Testis (tissue), 3 donors: Measurements from ENCODE around the gene ARF6. TPM values are rescaled to one million over a fixed set of nuclear protein-coding genes. Genes with fewer than 3 reads are reported as not detected.

ENCODE experiments used
- DNase-seq: peaks from one replicate; pipeline ENCODE4 v3.0.0-alpha.2; 2019
- H3K27ac ChIP-seq, 2 donors: fragments of 200-600 bp; sonication (generic); one replicate each; pipeline ENCODE4 v1.5.1; 2019
- H3K27me3 ChIP-seq: fragments of 200-600 bp; sonication (generic); one replicate; pipeline ENCODE4 v1.5.1; 2019
- H3K36me3 ChIP-seq: fragments of 200-600 bp; sonication (generic); one replicate; pipeline ENCODE4 v1.5.1; 2017; ENCODE audit warnings: low read depth; ENCODE audit errors: missing control alignments
- H3K4me1 ChIP-seq: fragments of 200-600 bp; sonication (generic); one replicate; pipeline ENCODE4 v1.5.1; 2019
- H3K4me3 ChIP-seq, 2 donors: fragments of 200-600 bp; sonication (generic); one replicate each; pipeline ENCODE4 v1.5.1; 2017 to 2019
- H3K9me3 ChIP-seq: fragments of 200-600 bp; sonication (generic); one replicate; pipeline ENCODE4 v1.5.1; 2017
- CTCF ChIP-seq, 3 experiments: fragments of 450-650 bp in 2 of 3; fragments of 200-600 bp in 1 of 3; sonication (generic) in 1 of 3; IDR thresholded peaks; one replicate each; pipeline ENCODE4 v1.5.1; 2016 to 2019; ENCODE audit warnings: antibody characterized with exemption in 3 of 3, mild to moderate bottlenecking in 2 of 3, moderate library complexity in 1 of 3
- POLR2A ChIP-seq: fragments of 450-650 bp; IDR thresholded peaks from one replicate; pipeline ENCODE4 v1.6.1; 2017; ENCODE audit warnings: antibody characterized with exemption, mild to moderate bottlenecking, moderate library complexity
- WGBS, 2 donors: methylation state at CpG; one replicate each; pipeline ENCODE4 v1.1.5; 2018; 5-methylcytosine and 5-hydroxymethylcytosine counted together
- intact Hi-C: fragments of 100-400 bp; cut with DNase I; formaldehyde crosslinking; loops from one replicate; pipeline ENCODE4 v1.15.1; 2023; ENCODE audit warnings: low total_unique reads
- polyA plus RNA-seq: library from polyadenylated mRNA; stranded (reverse); fragments of 350-450 nt; fragmentation: Illumina TruSeq; extraction: RNeasy Lipid Tissue Mini Kit (QIAGEN cat#74804); gene quantifications from one replicate; pipeline ENCODE4 v1.2.3, GENCODE V29; 2014; ENCODE audit warnings: low read depth, low replicate concordance; ENCODE audit not compliant: insufficient read depth
- total RNA-seq, 2 donors: library from RNA; depleted of rRNA; stranded (reverse); fragments of >200 nt; gene quantifications; one replicate each; pipeline ENCODE4 v1.2.3, GENCODE V29; 2016

The ARF6 gene
- total and polyA plus RNA-seq, 3 donors from 2014 or later: 41.3 to 51.8 (median 45.2) TPM

GRCh38 chr14:49881350-49882001, 11.4 kb upstream of the ARF6 start:
- no peak for TF ChIP-seq POLR2A
- no peak for TF ChIP-seq CTCF (IDR thresholded peaks at IDR 0.05)
- DNase-seq: no peak
- intact Hi-C loops: no loop called here
- Histone ChIP-seq H3K27me3 (no peaks in the 10 kb centered on the region), H3K9me3 (no peaks in the 10 kb centered on the region), H3K4me1 (peaks cover 6% of the 10 kb centered on the region), H3K36me3 (no peaks in the 10 kb centered on the region), H3K27ac (no peak overlapping the region), H3K4me3 (no peak overlapping the region)
- WGBS, 2 donors: 69 to 73% methylated on average over 4 of the region's 4 CpGs

GRCh38 chr14:49882826-49883694, 9.8 kb upstream of the ARF6 start:
- Histone ChIP-seq H3K27me3 (no peaks in the 10 kb centered on the region), H3K27ac (no peak overlapping the region), H3K4me1 (peaks cover 6% of the 10 kb centered on the region), H3K36me3 (no peaks in the 10 kb centered on the region), H3K4me3 (no peak overlapping the region), H3K9me3 (no peaks in the 10 kb centered on the region)
- DNase-seq: no peak
- 89 to 91% methylated on average over 18 of the region's 18 CpGs for WGBS, 2 donors
- intact Hi-C loops: no loop called here
- TF ChIP-seq CTCF (IDR thresholded peaks at IDR 0.05) (no peak), POLR2A (no peak)

GRCh38 chr14:49886523-49886922, 6.4 kb upstream of the ARF6 start:
- no peak for TF ChIP-seq CTCF (IDR thresholded peaks at IDR 0.05)
- WGBS, 2 donors: 95% methylated on average over 10 to 12 of the region's 12 CpGs
- no peaks in the 10 kb centered on the region for H3K36me3 ChIP-seq
- DNase-seq: no peak
- no peak overlapping the region for H3K27ac ChIP-seq
- H3K27me3 ChIP-seq: no peaks in the 10 kb centered on the region
- H3K4me1 ChIP-seq: peaks cover 7% of the 10 kb centered on the region
- H3K4me3 ChIP-seq: no peak overlapping the region
- intact Hi-C loops: no loop called here
- H3K9me3 ChIP-seq: no peaks in the 10 kb centered on the region

GRCh38 chr14:49888293-49888692, 4.6 kb upstream of the ARF6 start:
- 84% methylated on average over 2 of the region's 2 CpGs for WGBS, 2 donors
- TF ChIP-seq CTCF (IDR thresholded peaks at IDR 0.05) (no peak), POLR2A (no peak)
- Histone ChIP-seq H3K36me3 (no peaks in the 10 kb centered on the region), H3K9me3 (no peaks in the 10 kb centered on the region), H3K4me1 (peaks cover 6% of the 10 kb centered on the region), H3K27me3 (no peaks in the 10 kb centered on the region), H3K4me3 (no peak overlapping the region), H3K27ac (no peak overlapping the region)
- DNase-seq: no peak
- intact Hi-C loops: no loop called here
